Vagina (tissue), 2 donors: ENCODE results near the gene ACP7. TPM values are rescaled to one million over a fixed set of nuclear protein-coding genes. Genes with fewer than 3 reads are reported as not detected.

Source experiments
- DNase-seq, 2 donors: peaks; one replicate each; pipeline ENCODE4 v3.0.0-alpha.2; 2017; ENCODE audit errors: extremely low spot score in 2 of 2
- H3K27ac ChIP-seq: fragments of 200-600 bp; sonication (generic); one replicate; pipeline ENCODE4 v1.5.1; 2019
- H3K27me3 ChIP-seq: fragments of 200-600 bp; sonication (generic); one replicate; pipeline ENCODE4 v1.5.1; 2019
- H3K36me3 ChIP-seq, 2 donors: fragments of 200-600 bp; sonication (generic); one replicate each; pipeline ENCODE4 v1.5.1; 2017 to 2019
- H3K4me1 ChIP-seq: fragments of 200-600 bp; sonication (generic); one replicate; pipeline ENCODE4 v1.5.1; 2019
- H3K4me3 ChIP-seq, 2 donors: fragments of 200-600 bp; sonication (generic); 1 replicate in 1 of 2; 2 replicates in 1 of 2; pipeline ENCODE4 v1.5.1; 2016 to 2019
- H3K9me3 ChIP-seq: fragments of 200-600 bp; sonication (generic); one replicate; pipeline ENCODE4 v1.5.1; 2019
- CTCF ChIP-seq, 3 experiments: fragments of 450-650 bp in 2 of 3; fragments of 200-600 bp in 1 of 3; sonication (generic) in 1 of 3; IDR thresholded peaks; one replicate each; pipeline ENCODE4 v1.5.1; 2017 to 2019; ENCODE audit warnings: antibody characterized with exemption in 3 of 3, mild to moderate bottlenecking in 2 of 3, moderate library complexity in 2 of 3
- POLR2A ChIP-seq, 2 donors: fragments of 450-650 bp; IDR thresholded peaks; one replicate each; pipeline ENCODE4 v1.6.1; 2017; ENCODE audit warnings: antibody characterized with exemption in 2 of 2, mild to moderate bottlenecking in 2 of 2, moderate library complexity in 2 of 2
- POLR2AphosphoS5 ChIP-seq, 2 donors: sonication (generic); formaldehyde crosslinking; IDR thresholded peaks; one replicate each; pipeline ENCODE4 v1.9.0; 2017; ENCODE audit warnings: antibody characterized with exemption in 2 of 2, mild to moderate bottlenecking in 2 of 2, low read depth in 1 of 2; ENCODE audit not compliant: insufficient read depth in 1 of 2
- intact Hi-C: fragments of 100-400 bp; cut with DNase I; formaldehyde crosslinking; loops from one replicate; pipeline ENCODE4 v1.15.1; 2023
- total RNA-seq: library from RNA; depleted of rRNA; stranded (reverse); fragments of >200 nt; gene quantifications from one replicate; pipeline ENCODE4 v1.2.3, GENCODE V29; 2016

The ACP7 gene
- total RNA-seq, 1 donor from 2014 or later = not detected

GRCh38 chr19:39074942-39075341 is 9.2 kb upstream of the ACP7 start:
- DNase-seq = no peak
- no peaks in the 10 kb centered on the region for H3K27me3 ChIP-seq
- intact Hi-C loops = no loop called here
- H3K27ac ChIP-seq = no peak overlapping the region
- no peaks in the 10 kb centered on the region for H3K36me3 ChIP-seq
- H3K4me3 ChIP-seq = no peak overlapping the region
- no peaks in the 10 kb centered on the region for H3K9me3 ChIP-seq
- TF ChIP-seq POLR2AphosphoS5 (IDR thresholded peaks at IDR 0.05; ENCODE audit: insufficient read depth in 1 of 2, low read depth in 1 of 2) (no peak), POLR2A (IDR thresholded peaks at IDR 0.05) (no peak), CTCF (IDR thresholded peaks at IDR 0.05) (no peak)
- no peaks in the 10 kb centered on the region for H3K4me1 ChIP-seq

- no peaks in the 10 kb centered on the region for H3K36me3 ChIP-seq
- H3K4me3 ChIP-seq = no peak overlapping the region
- no peak overlapping the region for H3K27ac ChIP-seq
- intact Hi-C loops = no loop called here
- H3K4me1 ChIP-seq = no peaks in the 10 kb centered on the region
- no peak for DNase-seq
- no peaks in the 10 kb centered on the region for H3K27me3 ChIP-seq
- no peak for TF ChIP-seq CTCF (IDR thresholded peaks at IDR 0.05)
- H3K9me3 ChIP-seq = no peaks in the 10 kb centered on the region
These were observed 6.8 kb upstream of the ACP7 start for GRCh38 chr19:39077323-39077722.

GRCh38 chr19:39078436-39079200 is 5.5 kb upstream of the ACP7 start:
- peaks cover 9% of the 10 kb centered on the region for H3K4me1 ChIP-seq
- no peak overlapping the region for H3K27ac ChIP-seq
- H3K4me3 ChIP-seq = no peak overlapping the region
- no peak for TF ChIP-seq POLR2A (IDR thresholded peaks at IDR 0.05)
- no peaks in the 10 kb centered on the region for H3K9me3 ChIP-seq
- no peak for DNase-seq
- intact Hi-C loops = no loop called here
- H3K27me3 ChIP-seq = no peaks in the 10 kb centered on the region
- no peaks in the 10 kb centered on the region for H3K36me3 ChIP-seq

GRCh38 chr19:39080431-39080830 is 3.7 kb upstream of the ACP7 start:
- no peak overlapping the region for H3K27ac ChIP-seq
- intact Hi-C loops = no loop called here
- DNase-seq = no peak
- H3K27me3 ChIP-seq = peaks cover 6% of the 10 kb centered on the region
- peaks cover 17% of the 10 kb centered on the region for H3K4me1 ChIP-seq
- H3K4me3 ChIP-seq = no peak overlapping the region
- no peaks in the 10 kb centered on the region for H3K9me3 ChIP-seq
- H3K36me3 ChIP-seq = no peaks in the 10 kb centered on the region
- no peak for TF ChIP-seq POLR2AphosphoS5 (IDR thresholded peaks at IDR 0.05; ENCODE audit: insufficient read depth in 1 of 2, low read depth in 1 of 2)
- no peak for TF ChIP-seq POLR2A (IDR thresholded peaks at IDR 0.05)
- no peak for TF ChIP-seq CTCF (IDR thresholded peaks at IDR 0.05)

GRCh38 chr19:39082167-39082566 is 2.0 kb upstream of the ACP7 start:
- intact Hi-C loops = no loop called here
- Histone ChIP-seq H3K4me3 (no peak overlapping the region), H3K9me3 (no peaks in the 10 kb centered on the region), H3K4me1 (peaks cover 17% of the 10 kb centered on the region), H3K27me3 (peaks cover 6% of the 10 kb centered on the region), H3K36me3 (no peaks in the 10 kb centered on the region), H3K27ac (no peak overlapping the region)
- TF ChIP-seq POLR2A (IDR thresholded peaks at IDR 0.05) (no peak), CTCF (IDR thresholded peaks at IDR 0.05) (no peak), POLR2AphosphoS5 (IDR thresholded peaks at IDR 0.05; ENCODE audit: insufficient read depth in 1 of 2, low read depth in 1 of 2) (no peak)
- DNase-seq = no peak
